ENCODE measurements around the gene BIRC6.
"Not testable (repeated sequence)": the region's sequence is repeated elsewhere in the genome, so short reads cannot be mapped to it uniquely, and the experiment has no call there.

Gene BIRC6

GRCh38 chr2:32362997-32363396, 6.2 kb downstream of the BIRC6 start:
- H3K27me3 ChIP-seq (replicated peaks in 2 of 5; ENCODE audit: control insufficient read depth in 4 of 5, insufficient read depth in 5 of 5, low read length in 4 of 5); H3K4me3 ChIP-seq (ENCODE audit: control insufficient read depth in 1 of 7, extremely low read depth in 1 of 7, insufficient read depth in 4 of 7, low read depth in 2 of 7, low read length in 6 of 7); DNase-seq; H3K9me3 ChIP-seq (ENCODE audit: control extremely low read depth in 1 of 5, control insufficient read depth in 4 of 5, insufficient read depth in 2 of 5, low read depth in 1 of 5, low read length in 4 of 5); H3K36me3 ChIP-seq (ENCODE audit: control insufficient read depth in 4 of 4, insufficient read depth in 4 of 4, low read length in 3 of 4); POLR2A ChIA-PET; H3K27ac ChIP-seq (ENCODE audit: insufficient read depth in 1 of 2, low read depth in 1 of 2, low read length in 2 of 2, poor library complexity in 1 of 2, severe bottlenecking in 2 of 2): not testable (repeated sequence)
- 100% methylated on average over 1 of the region's 2 CpGs for WGBS (ENCODE audit: insufficient coverage)
- peaks cover 9 to 25% (median 18%) of the 10 kb centered on the region in 4 experiments for H3K4me1 ChIP-seq (ENCODE audit: control extremely low read depth in 1 of 4, control insufficient read depth in 4 of 4, insufficient read depth in 4 of 4, low read length in 3 of 4)
- CTCF ChIA-PET: interaction anchor here (0.6 to 1.1 kb wide), 2 partner anchors 12 to 17 kb away, joined by 3 read pairs; no protein-coding TSS in a partner anchor

GRCh38 chr2:32363597-32363996, 6.8 kb downstream of the BIRC6 start:
- DNase-seq: peak in 1 of 3 donors; percentile 9
- H3K9me3 ChIP-seq (ENCODE audit: control extremely low read depth in 1 of 5, control insufficient read depth in 4 of 5, insufficient read depth in 2 of 5, low read depth in 1 of 5, low read length in 4 of 5): no peaks in the 10 kb centered on the region
- WGBS (ENCODE audit: insufficient coverage): no CpG with 5 or more reads among the region's 2 CpGs
- ChIA-PET POLR2A (no interaction called here), CTCF (interaction anchor here (1.1 kb wide), 1 partner anchor 11 kb away, joined by 3 read pairs; no protein-coding TSS in a partner anchor)
- H3K4me3 ChIP-seq (ENCODE audit: control insufficient read depth in 1 of 7, extremely low read depth in 1 of 7, insufficient read depth in 4 of 7, low read depth in 2 of 7, low read length in 6 of 7): no peak overlapping the region
- H3K27me3 ChIP-seq (replicated peaks in 2 of 5; ENCODE audit: control insufficient read depth in 4 of 5, insufficient read depth in 5 of 5, low read length in 4 of 5): no peaks in the 10 kb centered on the region
- H3K4me1 ChIP-seq (ENCODE audit: control extremely low read depth in 1 of 4, control insufficient read depth in 4 of 4, insufficient read depth in 4 of 4, low read length in 3 of 4): peaks cover 3 to 19% (median 13%) of the 10 kb centered on the region in 4 experiments
- peaks cover 4 to 6% (median 4%) of the 10 kb centered on the region in 4 experiments for H3K36me3 ChIP-seq (ENCODE audit: control insufficient read depth in 4 of 4, insufficient read depth in 4 of 4, low read length in 3 of 4)
- H3K27ac ChIP-seq (ENCODE audit: insufficient read depth in 1 of 2, low read depth in 1 of 2, low read length in 2 of 2, poor library complexity in 1 of 2, severe bottlenecking in 2 of 2): no peak overlapping the region

GRCh38 chr2:32364290-32364689, 7.5 kb downstream of the BIRC6 start:
- POLR2A ChIA-PET: interaction anchor here (0.7 kb wide), 1 partner anchor 44 kb away, joined by 3 read pairs; no protein-coding TSS in a partner anchor
- WGBS (ENCODE audit: insufficient coverage): 93% methylated on average over 3 of the region's 9 CpGs
- H3K27me3 ChIP-seq (replicated peaks in 2 of 5; ENCODE audit: control insufficient read depth in 4 of 5, insufficient read depth in 5 of 5, low read length in 4 of 5); H3K9me3 ChIP-seq (ENCODE audit: control extremely low read depth in 1 of 5, control insufficient read depth in 4 of 5, insufficient read depth in 2 of 5, low read depth in 1 of 5, low read length in 4 of 5); H3K36me3 ChIP-seq (ENCODE audit: control insufficient read depth in 4 of 4, insufficient read depth in 4 of 4, low read length in 3 of 4); H3K4me3 ChIP-seq (ENCODE audit: control insufficient read depth in 1 of 7, extremely low read depth in 1 of 7, insufficient read depth in 4 of 7, low read depth in 2 of 7, low read length in 6 of 7); DNase-seq: not testable (repeated sequence)
- Histone ChIP-seq H3K27ac (ENCODE audit: insufficient read depth in 1 of 2, low read depth in 1 of 2, low read length in 2 of 2, poor library complexity in 1 of 2, severe bottlenecking in 2 of 2) (peak overlapping the region in 1 of 2 experiments; percentile 17), H3K4me1 (ENCODE audit: control extremely low read depth in 1 of 4, control insufficient read depth in 4 of 4, insufficient read depth in 4 of 4, low read length in 3 of 4) (peaks cover 0 to 12% (median 8%) of the 10 kb centered on the region in 4 experiments)
- CTCF ChIA-PET: interaction anchor here (0.6 to 0.7 kb wide), 2 partner anchors 89 to 117 kb away, joined by 3 to 4 read pairs; no protein-coding TSS in a partner anchor

- H3K27ac ChIP-seq (ENCODE audit: insufficient read depth in 1 of 2, low read depth in 1 of 2, low read length in 2 of 2, poor library complexity in 1 of 2, severe bottlenecking in 2 of 2); DNase-seq; H3K4me1 ChIP-seq (ENCODE audit: control extremely low read depth in 1 of 4, control insufficient read depth in 4 of 4, insufficient read depth in 4 of 4, low read length in 3 of 4); H3K36me3 ChIP-seq (ENCODE audit: control insufficient read depth in 4 of 4, insufficient read depth in 4 of 4, low read length in 3 of 4); H3K27me3 ChIP-seq (replicated peaks in 2 of 5; ENCODE audit: control insufficient read depth in 4 of 5, insufficient read depth in 5 of 5, low read length in 4 of 5); POLR2A ChIA-PET; H3K9me3 ChIP-seq (ENCODE audit: control extremely low read depth in 1 of 5, control insufficient read depth in 4 of 5, insufficient read depth in 2 of 5, low read depth in 1 of 5, low read length in 4 of 5); CTCF ChIA-PET; H3K4me3 ChIP-seq (ENCODE audit: control insufficient read depth in 1 of 7, extremely low read depth in 1 of 7, insufficient read depth in 4 of 7, low read depth in 2 of 7, low read length in 6 of 7): not testable (repeated sequence)
- 90% methylated on average over 3 of the region's 3 CpGs for WGBS (ENCODE audit: insufficient coverage)
Measured at GRCh38 chr2:32365679-32366078, 8.9 kb downstream of the BIRC6 start.

GRCh38 chr2:32366595-32366994, 9.8 kb downstream of the BIRC6 start:
- ChIA-PET POLR2A (no interaction called here), CTCF (no interaction called here)
- whole genome bisulfite sequencing (ENCODE audit: insufficient coverage): 100% methylated on average over 1 of the region's 2 CpGs
- H3K27ac ChIP-seq (ENCODE audit: insufficient read depth in 1 of 2, low read depth in 1 of 2, low read length in 2 of 2, poor library complexity in 1 of 2, severe bottlenecking in 2 of 2): no peak overlapping the region
- no peak overlapping the region for H3K4me3 ChIP-seq (ENCODE audit: control insufficient read depth in 1 of 7, extremely low read depth in 1 of 7, insufficient read depth in 4 of 7, low read depth in 2 of 7, low read length in 6 of 7)
- no peaks in the 10 kb centered on the region for H3K27me3 ChIP-seq (replicated peaks in 2 of 5; ENCODE audit: control insufficient read depth in 4 of 5, insufficient read depth in 5 of 5, low read length in 4 of 5)
- DNase-seq: no peak
- peaks cover 0 to under 1% (median under 1%) of the 10 kb centered on the region in 4 experiments for H3K36me3 ChIP-seq (ENCODE audit: control insufficient read depth in 4 of 4, insufficient read depth in 4 of 4, low read length in 3 of 4)
- H3K4me1 ChIP-seq (ENCODE audit: control extremely low read depth in 1 of 4, control insufficient read depth in 4 of 4, insufficient read depth in 4 of 4, low read length in 3 of 4): peaks cover 0 to 4% (median 2%) of the 10 kb centered on the region in 4 experiments
- no peaks in the 10 kb centered on the region for H3K9me3 ChIP-seq (ENCODE audit: control extremely low read depth in 1 of 5, control insufficient read depth in 4 of 5, insufficient read depth in 2 of 5, low read depth in 1 of 5, low read length in 4 of 5)

GRCh38 chr2:32369222-32369621, 12.4 kb downstream of the BIRC6 start:
- POLR2A ChIA-PET: interaction anchor here (0.6 to 1.0 kb wide), 2 partner anchors 9 to 60 kb away, joined by 3 read pairs; no protein-coding TSS in a partner anchor
- H3K4me1 ChIP-seq (ENCODE audit: control extremely low read depth in 1 of 4, control insufficient read depth in 4 of 4, insufficient read depth in 4 of 4, low read length in 3 of 4): no peaks in the 10 kb centered on the region
- WGBS (ENCODE audit: insufficient coverage): 100% methylated on average over 2 of the region's 9 CpGs
- no peaks in the 10 kb centered on the region for H3K27me3 ChIP-seq (replicated peaks in 2 of 5; ENCODE audit: control insufficient read depth in 4 of 5, insufficient read depth in 5 of 5, low read length in 4 of 5)
- H3K4me3 ChIP-seq (ENCODE audit: control insufficient read depth in 1 of 7, extremely low read depth in 1 of 7, insufficient read depth in 4 of 7, low read depth in 2 of 7, low read length in 6 of 7): no peak overlapping the region
- H3K27ac ChIP-seq (ENCODE audit: insufficient read depth in 1 of 2, low read depth in 1 of 2, low read length in 2 of 2, poor library complexity in 1 of 2, severe bottlenecking in 2 of 2): no peak overlapping the region
- H3K9me3 ChIP-seq (ENCODE audit: control extremely low read depth in 1 of 5, control insufficient read depth in 4 of 5, insufficient read depth in 2 of 5, low read depth in 1 of 5, low read length in 4 of 5): no peaks in the 10 kb centered on the region
- DNase-seq: no peak
- CTCF ChIA-PET: no interaction called here
- H3K36me3 ChIP-seq (ENCODE audit: control insufficient read depth in 4 of 4, insufficient read depth in 4 of 4, low read length in 3 of 4): peaks cover 0 to 7% (median under 1%) of the 10 kb centered on the region in 4 experiments

GRCh38 chr2:32370942-32371341, 14.1 kb downstream of the BIRC6 start:
- H3K9me3 ChIP-seq (ENCODE audit: control extremely low read depth in 1 of 5, control insufficient read depth in 4 of 5, insufficient read depth in 2 of 5, low read depth in 1 of 5, low read length in 4 of 5); H3K4me1 ChIP-seq (ENCODE audit: control extremely low read depth in 1 of 4, control insufficient read depth in 4 of 4, insufficient read depth in 4 of 4, low read length in 3 of 4); DNase-seq; H3K27me3 ChIP-seq (replicated peaks in 2 of 5; ENCODE audit: control insufficient read depth in 4 of 5, insufficient read depth in 5 of 5, low read length in 4 of 5); H3K36me3 ChIP-seq (ENCODE audit: control insufficient read depth in 4 of 4, insufficient read depth in 4 of 4, low read length in 3 of 4); H3K27ac ChIP-seq (ENCODE audit: insufficient read depth in 1 of 2, low read depth in 1 of 2, low read length in 2 of 2, poor library complexity in 1 of 2, severe bottlenecking in 2 of 2); POLR2A ChIA-PET; H3K4me3 ChIP-seq (ENCODE audit: control insufficient read depth in 1 of 7, extremely low read depth in 1 of 7, insufficient read depth in 4 of 7, low read depth in 2 of 7, low read length in 6 of 7); CTCF ChIA-PET: not testable (repeated sequence)
- 100% methylated on average over 1 of the region's 5 CpGs for WGBS (ENCODE audit: insufficient coverage)
